Endothelial cell of umbilical vein (primary cell): ENCODE measurements around the gene P3H2. TPM values are rescaled to one million over a fixed set of nuclear protein-coding genes. Genes with fewer than 3 reads are reported as not detected.

ENCODE experiments used
- BruUV-seq: library from RNA; stranded (reverse); fragments of 400-500 nt; replicated peaks from 2 replicates; lab custom pipeline; 2021; lab: Mats Ljungman, UMichigan
- CTCF ChIA-PET: fragments of 300-600, 350-600 bp; sonication (Branson Sonifier 250); formaldehyde crosslinking; loops from one replicate; lab custom pipeline; 2021; ENCODE audit warnings: antibody characterized with exemption, inconsistent platforms; lab: Charles Lee
- POLR2A ChIA-PET: fragments of 300-600, 350-600 bp; sonication (Branson Sonifier 250); formaldehyde crosslinking; loops from one replicate; lab custom pipeline; 2021; ENCODE audit warnings: antibody characterized with exemption, inconsistent platforms; lab: Charles Lee
- DNase-seq: peaks from one replicate; pipeline ENCODE4 v3.0.0-alpha.2; 2011; ENCODE audit warnings: low read depth, low spot score
- FAIRE-seq: peaks from 2 replicates; lab custom pipeline; 2011; peaks lifted over from hg19 to GRCh38; lab: Jason Lieb, UNC
- H2AFZ ChIP-seq: 2 replicates; pipeline ENCODE4 v1.6.0; 2012; ENCODE audit warnings: low read depth, low read length, control low read depth, inconsistent platforms
- H3K27ac ChIP-seq: 2 replicates; pipeline ENCODE4 v1.5.1; 2011; ENCODE audit warnings: low read depth, mild to moderate bottlenecking, control low read depth, low read length, moderate library complexity; ENCODE audit not compliant: insufficient read depth
- H3K27me3 ChIP-seq, 2 experiments: 2 replicates each; pipeline versions ENCODE4 v1.6.0 to v1.6.1; 2011; ENCODE audit warnings: low read length in 2 of 2, mixed read lengths in 1 of 2; ENCODE audit not compliant: control insufficient read depth in 2 of 2, insufficient read depth in 2 of 2
- H3K36me3 ChIP-seq, 2 experiments: 2 replicates in 1 of 2; 3 replicates in 1 of 2; pipeline ENCODE4 v1.5.1; 2011; ENCODE audit warnings: low read length in 2 of 2, mild to moderate bottlenecking in 1 of 2, moderate library complexity in 1 of 2; ENCODE audit not compliant: control insufficient read depth in 2 of 2, insufficient read depth in 2 of 2; ENCODE audit errors: extremely low read depth in 1 of 2
- H3K4me1 ChIP-seq: 3 replicates; pipeline ENCODE4 v1.5.1; 2011; ENCODE audit warnings: mild to moderate bottlenecking, low read length; ENCODE audit not compliant: control insufficient read depth, insufficient read depth; ENCODE audit errors: extremely low read depth
- H3K4me2 ChIP-seq: 2 replicates; pipeline ENCODE4 v1.6.1; 2011; ENCODE audit warnings: low read length, control low read depth, mixed read lengths; ENCODE audit not compliant: insufficient read depth
- H3K4me3 ChIP-seq, 3 experiments: fragments of 200-600 bp in 1 of 3; sonication (generic), shearing (Covaris generic) in 1 of 3; replicated peaks in 1 of 3; 2 replicates each; pipeline ENCODE4 v1.5.1; 2011 to 2016; ENCODE audit warnings: control low read depth in 3 of 3, low read length in 3 of 3, mild to moderate bottlenecking in 2 of 3, inconsistent platforms in 1 of 3, low read depth in 1 of 3, moderate library complexity in 1 of 3; ENCODE audit not compliant: insufficient read depth in 1 of 3
- H3K79me2 ChIP-seq: 2 replicates; pipeline ENCODE4 v1.6.0; 2012; ENCODE audit warnings: low read length, inconsistent platforms; ENCODE audit not compliant: control insufficient read depth, insufficient read depth
- H3K9ac ChIP-seq: replicated peaks from 2 replicates; pipeline ENCODE3; 2011; ENCODE audit warnings: low read length, control low read depth; ENCODE audit not compliant: insufficient read depth; ENCODE audit errors: extremely low read depth
- H3K9me1 ChIP-seq: replicated peaks from 3 replicates; pipeline ENCODE4 v1.6.0; 2011; ENCODE audit warnings: mild to moderate bottlenecking, low read length; ENCODE audit not compliant: control insufficient read depth, insufficient read depth; ENCODE audit errors: extremely low read depth
- H3K9me3 ChIP-seq: replicated peaks from 2 replicates; pipeline ENCODE4 v1.5.1; 2012; ENCODE audit warnings: low read length, inconsistent platforms; ENCODE audit not compliant: control insufficient read depth, insufficient read depth
- H4K20me1 ChIP-seq: replicated peaks from 2 replicates; pipeline ENCODE3; 2011; ENCODE audit warnings: mild to moderate bottlenecking, low read length; ENCODE audit not compliant: control insufficient read depth, insufficient read depth; ENCODE audit errors: extremely low read depth
- EZH2 ChIP-seq: IDR thresholded peaks from 2 replicates; pipeline ENCODE4 v1.6.1; 2012; ENCODE audit warnings: borderline replicate concordance, low read depth, mild to moderate bottlenecking, moderate library complexity, low read length, inconsistent platforms; ENCODE audit not compliant: severe bottlenecking
- FOS ChIP-seq: IDR thresholded peaks from 2 replicates; pipeline ENCODE4 v1.6.1; 2011; ENCODE audit warnings: mild to moderate bottlenecking, low read length, moderate library complexity, borderline replicate concordance; ENCODE audit not compliant: insufficient read depth
- GATA2 ChIP-seq: IDR thresholded peaks from 2 replicates; pipeline ENCODE4 v1.7.0; 2011; ENCODE audit warnings: low read depth, mild to moderate bottlenecking, moderate library complexity, mixed read lengths, low read length; ENCODE audit not compliant: insufficient read length, insufficient read depth
- JUN ChIP-seq: IDR thresholded peaks from 2 replicates; pipeline ENCODE4 v1.6.1; 2011; ENCODE audit warnings: borderline replicate concordance, low read depth; ENCODE audit not compliant: insufficient read length, insufficient read depth
- MYC ChIP-seq: IDR thresholded peaks from one replicate; pipeline ENCODE4 v1.6.1; 2011; ENCODE audit warnings: mild to moderate bottlenecking, low read depth, low read length
- POLR2A ChIP-seq: IDR thresholded peaks from 2 replicates; pipeline ENCODE4 v1.6.1; 2012; ENCODE audit warnings: low read depth, mild to moderate bottlenecking, control low read depth, low read length
- POLR2AphosphoS5 ChIP-seq: IDR thresholded peaks from 2 replicates; pipeline ENCODE4 v1.6.1; 2012; ENCODE audit warnings: low read depth, mild to moderate bottlenecking, control low read depth, low read length, moderate library complexity; ENCODE audit not compliant: insufficient read depth
- dilution Hi-C: fragments of 300-500 bp; cut with MboI; formaldehyde crosslinking; loops from one replicate; pipeline ENCODE4 v1.15.0; 2019; ENCODE audit warnings: low sequenced_read_pairs; ENCODE audit not compliant: extremely low pct_ligation_motif_present
- intact Hi-C: fragments of 100-400 bp; cut with micrococcal nuclease; formaldehyde crosslinking; loops from one replicate; pipeline ENCODE4 v1.10.0; 2022
- polyA plus RNA-seq, 4 experiments: library from polyadenylated mRNA; depleted of rRNA in 3 of 4; stranded (reverse) in 3 of 4; unstranded in 1 of 4; fragments of >200 nt; gene quantifications; 2 replicates each; pipeline versions ENCODE4 v1.2.1 to v1.2.3, GENCODE V29; 2011 to 2012; ENCODE audit warnings: missing spikeins in 1 of 4
- total RNA-seq: library from RNA; stranded (reverse); gene quantifications from 2 replicates; pipeline ENCODE4 v1.2.3, GENCODE V29; 2021
- TF ChIP-seq, protein P1 (sequence below): IDR thresholded peaks from 2 replicates; pipeline ENCODE4 v1.6.1; 2011; ENCODE audit not compliant: insufficient read depth, insufficient read length
- TF ChIP-seq, protein P2 (sequence below), 2 donors: IDR thresholded peaks; 1 replicate in 1 of 2; 2 replicates in 1 of 2; pipeline ENCODE4 v1.5.1; 2011; ENCODE audit warnings: low read length in 2 of 2, mild to moderate bottlenecking in 2 of 2, moderate library complexity in 2 of 2, control low read depth in 1 of 2, inconsistent platforms in 1 of 2, low read depth in 1 of 2; ENCODE audit not compliant: insufficient read depth in 1 of 2; ENCODE audit errors: extremely low read depth in 1 of 2

P3H2 gene
- total and polyA plus RNA-seq, 2 donors (not counting 3 experiments of a cell fraction or from before 2014, with no cell fraction given): 6.6 to 6.8 TPM

DNA sequence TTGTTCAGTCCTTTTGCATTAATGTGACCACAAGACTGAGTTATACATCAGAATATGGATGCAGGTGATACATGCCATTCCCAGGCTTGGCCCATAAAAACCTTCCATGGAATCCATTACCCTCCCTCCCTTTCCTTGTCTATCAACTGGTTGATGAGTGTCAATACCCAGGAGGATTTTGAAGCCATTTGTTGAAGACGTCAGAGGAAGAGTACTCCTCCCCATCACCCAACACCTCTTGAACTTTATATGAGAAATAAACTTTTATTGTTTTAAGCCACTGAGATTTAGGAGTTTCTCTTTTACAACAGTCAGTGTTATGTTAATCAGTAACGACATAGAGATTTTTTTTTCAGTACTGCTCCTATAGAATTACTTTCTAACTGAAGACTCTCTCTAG is 55.5 kb downstream of the P3H2 start:
- Histone ChIP-seq H3K4me3 (no peak overlapping the region), H3K36me3 (no peaks in the 10 kb centered on the region), H4K20me1 (no peaks in the 10 kb centered on the region), H2AFZ (peak overlapping the region; percentile 42), H3K79me2 (no peaks in the 10 kb centered on the region), H3K9me1 (no peaks in the 10 kb centered on the region), H3K4me1 (peaks cover 6% of the 10 kb centered on the region), H3K9ac (no peak overlapping the region), H3K27ac (no peak overlapping the region), H3K4me2 (no peak overlapping the region), H3K9me3 (no peaks in the 10 kb centered on the region), H3K27me3 (no peaks in the 10 kb centered on the region)
- ChIA-PET POLR2A (no interaction called here), CTCF (no interaction called here)
- DNase-seq (no peak), FAIRE-seq (no peak)
- dilution Hi-C loops (no loop called here), intact Hi-C loops (no loop called here)
- BruUV-seq: no TSS peak
- TF ChIP-seq EZH2 (no peak), FOS (no peak), POLR2A (no peak), MYC (no peak), JUN (no peak), GATA2 (no peak), POLR2AphosphoS5 (no peak)
- TF ChIP-seq, protein P1, sequence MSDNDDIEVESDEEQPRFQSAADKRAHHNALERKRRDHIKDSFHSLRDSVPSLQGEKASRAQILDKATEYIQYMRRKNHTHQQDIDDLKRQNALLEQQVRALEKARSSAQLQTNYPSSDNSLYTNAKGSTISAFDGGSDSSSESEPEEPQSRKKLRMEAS: no peak
- TF ChIP-seq, protein P2, sequence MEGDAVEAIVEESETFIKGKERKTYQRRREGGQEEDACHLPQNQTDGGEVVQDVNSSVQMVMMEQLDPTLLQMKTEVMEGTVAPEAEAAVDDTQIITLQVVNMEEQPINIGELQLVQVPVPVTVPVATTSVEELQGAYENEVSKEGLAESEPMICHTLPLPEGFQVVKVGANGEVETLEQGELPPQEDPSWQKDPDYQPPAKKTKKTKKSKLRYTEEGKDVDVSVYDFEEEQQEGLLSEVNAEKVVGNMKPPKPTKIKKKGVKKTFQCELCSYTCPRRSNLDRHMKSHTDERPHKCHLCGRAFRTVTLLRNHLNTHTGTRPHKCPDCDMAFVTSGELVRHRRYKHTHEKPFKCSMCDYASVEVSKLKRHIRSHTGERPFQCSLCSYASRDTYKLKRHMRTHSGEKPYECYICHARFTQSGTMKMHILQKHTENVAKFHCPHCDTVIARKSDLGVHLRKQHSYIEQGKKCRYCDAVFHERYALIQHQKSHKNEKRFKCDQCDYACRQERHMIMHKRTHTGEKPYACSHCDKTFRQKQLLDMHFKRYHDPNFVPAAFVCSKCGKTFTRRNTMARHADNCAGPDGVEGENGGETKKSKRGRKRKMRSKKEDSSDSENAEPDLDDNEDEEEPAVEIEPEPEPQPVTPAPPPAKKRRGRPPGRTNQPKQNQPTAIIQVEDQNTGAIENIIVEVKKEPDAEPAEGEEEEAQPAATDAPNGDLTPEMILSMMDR (IDR thresholded peaks at IDR 0.05; ENCODE audit: extremely low read depth in 1 of 2, insufficient read depth in 1 of 2, low read depth in 1 of 2, low read length in 2 of 2): no peak
